Raji (cell line): ENCODE results near the gene DPY19L3.

ENCODE experiments used
- POLR2A ChIP-seq: IDR thresholded peaks from 2 replicates; pipeline ENCODE4 v1.6.1; 2011; ENCODE audit warnings: low read depth, low read length, control low read depth; ENCODE audit not compliant: insufficient read depth

DPY19L3 gene

DNA sequence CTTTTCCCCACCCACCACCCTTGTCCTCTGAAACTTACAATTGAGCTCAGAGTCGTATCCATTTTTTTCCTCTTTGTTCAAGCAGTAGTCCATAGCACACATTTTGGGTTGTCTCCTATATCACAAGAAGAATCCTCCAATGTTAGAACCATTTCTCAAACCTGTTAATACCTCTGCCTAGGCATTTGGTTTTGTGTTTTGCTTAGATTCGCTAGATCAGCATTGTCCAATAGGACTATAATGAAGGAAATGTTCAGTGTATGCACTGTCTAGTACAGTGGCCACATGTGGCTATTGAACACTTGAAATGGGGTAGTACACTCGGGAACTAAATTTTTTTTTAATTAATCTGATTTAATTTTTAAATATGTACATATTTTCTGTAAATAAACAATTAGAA is 12.6 kb downstream of the DPY19L3 start:
- no peak for TF ChIP-seq POLR2A

DNA sequence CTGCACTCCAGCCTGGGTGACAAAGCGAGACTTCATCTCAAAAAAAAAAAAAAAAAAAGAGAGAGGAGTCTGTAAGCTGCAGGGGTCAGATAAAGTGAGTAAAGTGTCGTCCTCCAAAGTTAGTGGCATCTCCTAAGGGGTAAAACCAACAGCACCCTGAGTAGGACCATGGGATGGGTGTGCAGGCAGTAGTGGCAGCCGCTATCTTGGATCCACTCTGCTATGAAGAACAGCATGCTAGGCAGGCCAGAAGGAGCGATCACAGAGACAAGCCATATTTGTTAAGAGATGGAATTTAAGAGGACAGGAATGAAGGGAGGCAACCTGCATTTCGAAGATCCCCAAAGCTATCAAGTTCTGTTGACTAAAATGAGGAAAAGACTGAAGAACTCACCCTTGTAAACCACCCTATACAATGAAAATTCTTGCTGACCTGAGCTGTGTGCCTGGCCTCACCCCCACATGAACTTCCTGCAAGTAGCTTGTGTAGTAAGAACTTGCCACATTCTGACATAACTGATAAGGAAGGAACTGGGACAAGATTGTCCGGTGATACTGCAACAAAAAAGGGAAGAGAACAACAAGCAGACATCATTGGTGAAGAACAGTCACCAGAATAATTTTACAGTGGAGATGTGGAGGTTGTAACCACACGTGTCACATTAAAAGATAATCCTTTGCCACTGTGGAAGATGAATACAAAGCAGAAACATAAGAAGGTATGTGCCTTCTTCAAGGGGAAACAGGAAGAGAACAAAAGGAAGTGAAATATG is 16.2 kb downstream of the DPY19L3 start:
- no peak for TF ChIP-seq POLR2A

DNA sequence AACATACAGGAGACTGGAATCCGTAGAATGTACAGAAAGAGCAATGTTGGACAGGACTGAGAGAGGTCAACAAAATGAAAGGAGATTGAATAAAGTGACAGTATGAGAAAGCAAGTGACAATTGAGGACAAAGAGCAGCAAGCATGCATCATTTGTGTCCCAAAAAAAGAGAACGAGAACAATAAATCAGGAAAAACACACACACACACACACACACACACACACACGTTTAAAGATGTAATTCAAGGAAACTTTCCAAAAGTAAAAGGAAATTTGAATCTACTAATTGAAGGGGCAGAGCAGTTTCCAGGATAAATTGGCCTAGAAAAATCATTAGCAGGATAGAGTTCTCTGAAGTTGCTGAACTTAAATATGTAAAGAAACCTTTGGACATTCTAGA is 16.9 kb downstream of the DPY19L3 start:
- no peak for TF ChIP-seq POLR2A

DNA sequence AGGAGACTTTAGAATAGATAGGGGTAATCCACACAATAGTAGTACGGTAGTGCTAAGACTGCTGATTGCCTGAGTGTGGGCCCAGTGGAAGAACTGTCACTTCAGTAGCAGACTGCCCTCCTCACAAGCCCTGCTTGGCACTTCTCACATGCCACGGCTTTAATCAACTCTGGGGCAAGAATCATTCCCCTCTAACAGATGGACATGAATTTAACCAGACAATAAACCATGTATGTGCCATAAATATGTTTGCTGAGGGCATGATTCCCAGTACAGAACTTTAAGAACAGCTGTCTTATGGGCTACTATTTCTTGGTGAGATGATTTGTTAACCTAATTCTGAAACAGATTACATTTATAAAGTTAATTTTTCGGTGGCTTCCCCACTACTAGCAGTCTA is 22.0 kb downstream of the DPY19L3 start:
- no peak for TF ChIP-seq POLR2A

DNA sequence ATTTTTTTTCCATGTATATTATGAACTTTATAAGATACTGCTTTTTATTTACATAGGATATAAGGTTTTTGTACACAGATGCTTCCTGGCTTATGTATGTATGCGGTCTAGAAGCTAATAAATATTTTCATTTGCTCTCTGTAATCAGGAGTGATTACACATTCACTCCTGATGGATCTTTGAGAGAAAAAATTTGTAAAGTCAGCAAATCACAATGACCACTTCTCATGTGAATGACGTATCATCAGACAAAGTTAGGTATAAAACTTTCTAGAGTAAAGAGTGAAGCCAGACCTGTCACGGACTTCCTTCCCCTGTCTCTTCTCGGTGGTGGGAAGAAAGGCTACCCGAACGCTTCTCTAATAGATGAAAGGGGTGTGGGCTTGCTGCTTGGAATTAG is 31.1 kb downstream of the DPY19L3 start:
- TF ChIP-seq POLR2A = no peak

DNA sequence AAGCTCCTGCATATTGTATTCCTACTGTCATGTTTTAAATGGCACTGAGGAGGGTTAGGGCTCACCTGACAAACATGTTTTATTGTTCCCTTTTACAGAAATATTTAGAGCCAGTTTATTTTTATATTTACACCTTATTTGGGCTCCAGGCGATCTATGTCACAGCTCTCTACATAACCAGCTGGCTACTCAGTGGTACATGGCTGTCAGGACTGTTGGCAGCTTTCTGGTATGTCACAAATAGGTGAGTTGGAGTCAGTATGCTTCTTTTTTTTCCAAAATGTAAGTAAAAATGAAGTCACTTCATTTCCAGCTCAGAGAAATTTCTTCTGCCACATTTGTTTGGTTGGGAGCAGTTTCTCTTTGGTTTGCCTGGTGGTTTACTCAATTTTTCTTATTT is 31.5 kb downstream of the DPY19L3 start:
- TF ChIP-seq POLR2A = no peak

DNA sequence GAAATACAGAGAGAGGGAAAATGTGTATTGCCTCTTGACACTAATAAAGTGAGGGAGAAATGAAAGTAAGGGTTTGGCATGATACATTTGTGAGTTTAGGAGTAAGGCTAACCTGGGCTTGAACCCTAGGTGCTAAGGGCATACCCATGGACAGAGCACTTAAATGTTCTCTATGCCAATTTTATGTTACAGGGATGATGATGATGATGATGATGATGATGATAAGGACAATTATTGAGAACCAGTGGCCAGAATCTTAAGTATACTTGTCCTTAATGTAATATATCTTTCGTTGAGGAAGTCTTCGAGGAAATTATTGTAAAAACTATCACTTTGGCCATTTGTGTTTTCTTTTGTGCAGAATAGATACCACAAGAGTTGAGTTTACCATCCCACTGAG is 33.2 kb downstream of the DPY19L3 start:
- no peak for TF ChIP-seq POLR2A

DNA sequence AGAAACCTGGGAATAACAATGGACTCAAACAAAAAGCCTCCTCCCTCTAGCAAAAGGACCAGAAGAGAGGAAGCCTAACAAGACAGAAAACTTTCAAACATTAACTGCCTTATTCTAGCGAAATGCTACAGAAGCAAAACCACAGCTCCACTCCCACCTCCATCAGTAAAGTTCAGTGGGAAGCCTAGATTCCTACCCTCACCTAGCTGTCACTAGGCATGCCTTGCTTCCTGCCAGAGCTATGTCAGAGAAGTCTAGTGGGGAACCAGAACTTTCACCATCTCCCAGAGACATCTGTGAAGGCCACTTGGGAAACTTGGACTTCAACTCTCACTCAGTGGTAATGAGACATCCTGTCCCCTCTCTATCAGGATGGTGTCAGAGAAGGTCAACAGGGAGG is 37.1 kb downstream of the DPY19L3 start:
- no peak for TF ChIP-seq POLR2A

DNA sequence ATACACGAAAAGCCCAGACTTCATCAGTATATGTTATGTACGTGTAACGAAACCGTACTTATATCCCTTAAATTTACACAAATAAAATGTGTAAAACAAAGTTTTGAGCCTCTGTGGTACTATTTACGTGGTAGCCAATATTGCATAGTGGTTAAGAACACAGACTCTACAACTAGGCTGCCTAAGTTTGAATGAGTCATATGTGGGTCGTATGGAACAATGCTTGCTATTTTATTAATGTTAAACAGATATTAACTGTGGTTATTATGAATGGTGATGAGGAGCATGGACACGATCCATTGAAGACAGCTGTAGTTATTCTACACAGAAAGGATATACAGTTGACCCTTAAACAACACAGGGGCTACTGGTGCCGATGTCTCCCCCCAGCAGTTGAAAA is 42.5 kb downstream of the DPY19L3 start:
- no peak for TF ChIP-seq POLR2A

DNA sequence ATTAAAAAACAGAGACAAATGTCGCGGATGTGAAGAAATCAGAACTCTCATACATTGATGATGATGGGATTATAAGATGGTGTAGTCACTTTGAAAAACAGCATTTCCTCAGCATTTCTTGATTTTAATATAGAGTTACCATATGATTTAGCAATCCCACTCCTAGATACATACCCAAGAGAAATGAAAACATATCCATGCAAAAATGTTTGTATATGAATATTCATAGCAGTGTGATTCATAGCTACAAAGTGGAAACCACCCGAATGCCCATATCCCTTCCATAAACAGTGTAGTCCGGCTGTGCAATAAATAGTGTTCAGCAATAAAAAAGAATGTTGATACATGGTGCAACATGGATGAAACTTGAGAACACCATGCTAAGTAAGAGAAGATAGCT is 44.6 kb downstream of the DPY19L3 start:
- no peak for TF ChIP-seq POLR2A

DNA sequence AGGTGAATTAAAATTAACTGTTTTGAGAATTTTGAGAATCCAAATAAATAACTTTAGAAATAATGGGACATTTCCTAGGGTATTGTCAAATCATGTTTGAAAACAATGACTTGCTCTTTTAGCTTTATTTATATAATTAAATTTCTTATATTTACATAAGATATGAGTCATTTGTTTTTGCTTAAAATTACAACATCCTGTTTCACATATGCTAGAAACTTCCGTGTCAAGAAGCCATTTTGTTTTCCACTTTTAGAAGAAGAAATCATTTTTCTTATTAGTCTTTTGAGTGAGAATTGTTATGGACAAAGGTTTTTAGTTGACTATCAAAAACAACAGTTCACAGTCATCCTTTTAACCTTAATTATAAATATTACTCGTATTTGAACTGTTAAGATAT is 48.2 kb downstream of the DPY19L3 start:
- no peak for TF ChIP-seq POLR2A

DNA sequence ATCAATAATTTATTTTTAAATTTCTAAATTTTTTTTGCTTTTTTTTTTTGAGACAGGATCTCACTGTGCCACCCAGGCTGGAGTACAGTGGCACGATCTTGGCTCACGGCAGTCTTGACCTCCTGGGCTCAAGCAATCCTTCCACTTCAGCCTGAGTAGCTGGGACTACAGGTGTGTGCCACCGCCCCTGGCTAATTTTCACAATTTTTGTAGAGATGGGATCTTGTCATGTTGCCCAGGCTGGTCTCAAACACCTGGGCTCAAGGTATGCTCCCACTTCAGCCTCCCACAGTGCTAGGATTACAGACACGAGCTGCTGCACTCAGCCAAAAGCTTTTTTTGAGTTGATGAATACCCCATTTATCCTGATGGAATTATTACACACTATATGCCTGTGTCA is 50.8 kb downstream of the DPY19L3 start:
- no peak for TF ChIP-seq POLR2A

DNA sequence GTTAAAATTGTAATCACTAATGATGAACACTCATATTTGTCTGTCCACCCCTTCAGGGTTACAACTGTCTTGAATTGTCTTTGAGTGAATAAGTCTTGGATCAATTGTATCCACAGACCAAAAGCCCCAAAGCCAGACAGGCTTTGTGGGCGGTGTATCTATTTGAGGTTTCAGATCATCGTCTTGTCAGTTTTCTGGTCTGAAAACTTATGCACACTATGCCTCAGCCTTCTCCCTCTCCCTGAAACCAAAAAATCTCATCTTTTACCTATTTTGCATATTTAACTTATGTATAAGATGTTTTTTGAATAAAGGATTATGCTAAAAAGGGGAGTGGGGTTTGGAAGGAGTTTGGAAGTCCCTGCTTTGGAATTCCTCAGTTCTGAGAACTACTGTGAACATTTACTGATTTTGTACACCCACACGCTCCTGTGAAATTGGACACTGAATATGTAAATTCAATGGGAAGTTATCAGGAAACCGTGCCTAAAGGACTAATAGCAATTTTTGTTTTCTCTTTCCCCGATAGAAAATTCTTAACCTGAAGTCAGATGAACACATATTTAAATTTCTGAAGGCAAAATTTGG is 52.1 kb downstream of the DPY19L3 start:
- no peak for TF ChIP-seq POLR2A

DNA sequence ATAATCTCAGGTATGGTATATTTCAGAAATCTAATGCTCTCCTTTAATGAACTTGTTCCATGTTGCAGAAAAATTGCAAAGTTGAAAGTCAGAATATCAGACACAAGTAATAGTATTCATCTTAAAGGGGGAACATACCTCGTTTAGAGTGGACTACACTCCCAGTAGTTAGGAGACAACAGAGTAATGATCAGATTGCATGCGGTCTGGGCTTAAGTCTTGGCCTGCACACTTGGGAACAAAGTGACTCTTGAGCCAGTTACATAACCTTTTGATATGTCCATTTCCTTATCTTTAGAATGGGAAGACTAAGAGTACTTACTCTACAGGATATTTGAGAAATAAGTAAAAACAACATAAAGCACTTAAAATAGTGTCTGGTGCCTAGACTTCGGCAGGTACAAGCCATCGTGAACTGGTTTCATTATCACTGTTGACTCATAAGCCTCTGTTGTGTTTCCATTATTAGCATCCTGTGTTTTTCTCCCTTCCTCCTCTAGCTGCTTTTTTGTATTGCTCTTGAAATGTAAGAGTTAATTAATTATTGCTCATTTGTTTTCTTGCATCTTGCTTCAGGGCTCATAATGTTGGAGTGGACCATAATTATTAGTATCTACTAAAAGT is 53.0 kb downstream of the DPY19L3 start:
- TF ChIP-seq POLR2A = no peak

DNA sequence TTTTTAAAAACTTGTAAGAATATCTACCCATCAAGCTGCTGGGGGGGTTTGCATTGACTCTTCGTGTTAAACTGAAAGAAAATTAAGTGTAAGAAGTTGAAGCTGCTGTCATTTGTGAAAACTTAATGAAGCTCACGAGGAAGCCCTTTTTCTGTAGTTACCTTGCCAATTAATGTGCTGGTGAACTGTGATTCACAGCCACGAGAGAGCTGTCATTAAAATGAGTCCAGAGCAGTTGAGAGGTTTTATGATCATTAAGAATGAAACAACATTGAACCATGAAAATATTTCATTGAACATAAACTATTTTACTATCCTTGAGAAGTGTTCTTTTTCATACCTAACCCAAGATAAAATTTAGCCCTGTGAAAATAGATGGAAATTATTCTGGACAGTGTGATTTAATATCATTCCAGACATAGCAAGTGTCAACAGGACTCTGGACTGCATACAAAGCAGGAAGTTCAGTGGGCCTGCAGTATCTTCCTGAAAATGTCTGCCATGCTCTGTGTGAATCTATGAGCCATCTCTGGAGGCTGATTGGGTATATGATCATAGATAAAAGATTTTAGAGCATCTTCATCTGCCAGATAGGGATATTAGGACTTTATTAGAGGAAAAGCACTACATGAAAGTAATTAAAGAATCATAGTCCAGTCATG is 53.8 kb downstream of the DPY19L3 start:
- TF ChIP-seq POLR2A = no peak

DNA sequence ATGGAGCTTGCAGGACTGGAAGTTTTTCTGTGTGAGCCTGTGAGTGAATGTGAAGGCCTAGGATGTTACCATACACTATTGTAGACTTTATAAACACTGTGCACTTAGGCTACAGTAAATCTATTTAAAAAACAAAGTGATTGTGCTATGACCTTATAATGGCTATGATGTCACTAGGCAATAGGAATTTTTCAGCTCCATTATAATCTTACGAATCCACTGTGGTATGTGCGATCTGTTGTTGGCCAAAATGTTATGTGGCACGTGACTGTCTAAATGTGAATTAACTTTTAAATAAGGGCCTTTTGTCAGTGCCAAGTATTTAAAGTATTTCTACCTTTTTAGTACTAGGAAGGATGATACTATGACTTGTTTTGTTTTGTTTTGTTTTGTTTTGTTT is 54.9 kb downstream of the DPY19L3 start:
- no peak for TF ChIP-seq POLR2A
